HT1080 (cell line): ENCODE measurements around the gene NAV2. TPM values are rescaled to one million over a fixed set of nuclear protein-coding genes. Genes with fewer than 3 reads are reported as not detected.

Experiments
- DNase-seq: peaks from one replicate; pipeline ENCODE4 v3.0.0-alpha.2; 2015; ENCODE audit warnings: low read depth
- total RNA-seq: library from RNA; depleted of rRNA; stranded (reverse); fragments of >200 nt; shearing (Covaris generic); gene quantifications from 2 replicates; pipeline ENCODE4 v1.2.3, GENCODE V29; 2014

NAV2 gene
- total RNA-seq, 1 experiment from 2014 or later, result 2.2 TPM

DNA sequence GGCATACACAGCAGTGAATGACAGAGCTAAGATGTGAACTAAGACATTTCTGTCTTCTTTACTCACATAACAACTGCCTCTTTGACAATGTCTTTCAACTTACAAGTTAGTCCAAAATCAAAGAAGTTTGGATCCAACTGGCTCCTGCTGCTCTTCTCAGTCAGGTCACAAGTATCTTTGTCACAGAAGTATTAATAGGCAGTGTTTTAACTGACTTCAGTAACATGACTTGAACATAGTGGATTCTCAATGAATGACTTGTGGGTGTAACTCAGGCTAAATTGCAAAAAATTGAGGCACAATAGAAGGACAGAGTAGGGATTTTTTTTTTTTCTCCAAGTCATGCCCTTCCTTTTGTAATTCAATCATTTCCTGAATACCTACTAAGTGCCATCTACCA is 425.0 kb downstream of the NAV2 start:
- DNase-seq, result no peak

DNA sequence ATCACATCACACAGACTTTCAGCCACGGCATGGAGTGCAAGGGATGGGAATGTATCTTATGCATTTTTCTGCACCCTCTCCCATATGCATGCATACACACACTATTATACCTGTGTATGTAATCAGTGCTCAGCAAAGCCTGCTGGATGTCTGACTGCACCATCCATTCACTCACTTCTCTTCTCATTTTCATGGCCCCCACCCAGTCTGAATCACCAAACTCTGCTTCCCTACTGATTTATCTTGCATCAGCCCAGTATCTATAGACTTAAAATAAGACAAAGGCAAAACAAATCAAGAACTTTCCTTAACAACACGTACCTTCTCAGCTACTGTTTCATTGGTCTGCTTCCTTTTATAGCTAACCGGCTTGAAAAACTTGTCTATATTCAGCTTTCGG is 426.1 kb downstream of the NAV2 start:
- no peak for DNase-seq

DNA sequence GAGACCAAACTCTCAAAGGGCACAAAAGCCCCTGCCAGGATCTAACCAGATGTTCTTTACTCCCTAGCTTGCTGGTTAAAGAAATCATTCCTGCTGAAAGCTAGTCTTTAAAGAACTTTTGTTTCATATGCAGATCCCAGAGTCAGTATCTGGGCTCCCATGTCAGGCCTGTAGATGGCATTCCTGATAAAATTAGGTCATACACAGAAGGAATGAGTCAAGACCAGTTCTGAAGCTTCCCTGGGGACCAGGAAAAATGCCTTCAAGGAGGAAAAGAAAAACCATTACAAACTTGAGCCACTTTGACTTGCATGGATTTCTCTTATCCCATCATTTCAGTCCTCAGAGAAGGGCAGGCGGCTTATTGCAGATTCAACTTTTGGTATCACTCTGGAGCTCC is 441.7 kb downstream of the NAV2 start:
- no peak for DNase-seq

DNA sequence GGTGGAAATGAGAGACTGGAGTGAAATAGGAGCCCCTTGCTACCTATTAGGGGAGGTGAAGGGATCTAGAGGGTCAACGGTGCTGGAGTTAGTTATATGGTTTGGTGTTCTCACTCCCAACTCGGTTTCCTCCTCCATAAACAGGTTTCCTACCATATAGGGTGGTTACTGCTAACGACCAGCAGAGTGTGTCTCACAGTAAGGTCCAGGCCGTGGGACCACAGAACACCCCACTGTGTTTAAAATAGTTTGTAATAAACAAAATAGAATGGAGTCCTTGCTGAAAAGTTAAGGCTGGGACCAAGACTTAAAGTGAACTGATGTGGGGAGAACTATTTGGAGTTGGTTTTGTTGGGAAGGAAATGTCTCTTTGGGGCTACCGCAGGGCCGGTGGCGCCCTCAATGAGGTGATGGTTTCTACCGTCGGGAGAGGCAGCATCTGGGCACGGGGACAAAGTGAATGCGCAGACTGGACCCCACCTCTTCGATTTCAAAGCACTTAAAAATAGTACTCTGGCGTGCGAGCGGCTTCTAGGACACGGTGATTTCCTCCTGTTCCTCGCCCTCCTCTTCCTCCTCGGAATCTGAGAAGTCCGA is 443.1 kb downstream of the NAV2 start:
- no peak for DNase-seq

DNA sequence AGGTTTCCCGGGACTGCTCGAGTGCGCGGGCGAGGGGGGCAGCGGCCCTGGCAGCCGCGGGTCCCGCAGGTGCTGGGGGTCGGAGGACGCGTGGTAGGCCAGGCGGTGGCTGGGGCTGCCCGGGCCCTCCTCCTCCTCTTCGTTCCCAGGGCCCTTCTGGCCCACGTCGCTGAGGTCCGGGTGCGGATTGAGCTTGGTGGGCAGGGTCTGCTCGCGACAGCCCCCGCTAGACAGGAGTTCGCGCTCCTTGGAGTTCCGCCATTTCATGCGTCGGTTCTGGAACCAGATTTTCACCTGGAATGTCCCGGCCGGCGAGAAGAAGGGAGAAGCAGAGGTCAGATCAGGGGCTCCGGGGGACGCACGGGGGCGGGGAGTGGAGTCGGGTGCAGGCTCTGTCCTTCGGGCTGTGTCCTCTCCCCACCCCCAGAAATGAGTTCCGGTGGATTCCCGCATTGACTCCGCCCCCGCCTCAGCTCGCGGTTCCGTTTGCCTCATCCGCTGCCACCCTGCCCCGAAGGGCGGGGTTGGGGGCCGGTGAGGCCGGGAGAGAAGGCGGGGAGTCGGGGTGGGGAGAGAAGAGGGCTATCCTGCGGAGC is 443.7 kb downstream of the NAV2 start:
- no peak for DNase-seq

DNA sequence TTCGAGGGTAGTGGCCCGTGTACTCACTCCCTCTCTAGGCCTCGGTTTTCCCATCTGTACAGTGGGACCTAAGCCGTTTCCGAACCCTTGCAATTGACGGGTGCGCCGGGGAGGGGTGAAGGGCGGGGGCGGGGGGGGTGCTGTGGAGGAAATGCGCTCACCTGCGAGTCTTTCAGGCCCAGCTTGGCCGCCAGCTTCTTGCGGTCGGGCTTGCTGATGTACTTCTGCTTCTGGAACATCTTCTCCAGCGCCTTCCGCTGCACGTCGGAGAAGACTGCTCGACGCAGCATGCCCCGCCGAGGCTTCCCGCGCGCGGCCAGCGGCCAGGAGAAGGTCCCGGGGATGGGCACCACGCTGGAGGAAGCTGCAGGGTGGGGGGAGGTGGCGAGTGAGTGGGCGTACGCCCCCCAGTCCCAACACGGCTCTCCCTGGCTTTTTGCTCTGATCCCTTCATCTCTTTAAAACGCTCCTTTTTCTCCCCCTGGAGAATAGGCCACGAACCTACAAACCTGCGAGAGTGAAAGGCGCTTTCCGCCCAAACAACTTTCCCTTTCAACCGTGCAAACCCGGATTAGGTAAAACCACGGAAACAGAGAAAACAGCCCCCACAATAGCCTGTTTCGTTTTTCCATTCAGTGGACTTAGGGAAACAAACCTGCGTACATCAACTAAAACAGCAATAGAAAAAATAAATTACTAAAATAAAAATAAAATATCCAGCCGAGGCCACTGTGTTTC is 444.4 kb downstream of the NAV2 start:
- no peak for DNase-seq

DNA sequence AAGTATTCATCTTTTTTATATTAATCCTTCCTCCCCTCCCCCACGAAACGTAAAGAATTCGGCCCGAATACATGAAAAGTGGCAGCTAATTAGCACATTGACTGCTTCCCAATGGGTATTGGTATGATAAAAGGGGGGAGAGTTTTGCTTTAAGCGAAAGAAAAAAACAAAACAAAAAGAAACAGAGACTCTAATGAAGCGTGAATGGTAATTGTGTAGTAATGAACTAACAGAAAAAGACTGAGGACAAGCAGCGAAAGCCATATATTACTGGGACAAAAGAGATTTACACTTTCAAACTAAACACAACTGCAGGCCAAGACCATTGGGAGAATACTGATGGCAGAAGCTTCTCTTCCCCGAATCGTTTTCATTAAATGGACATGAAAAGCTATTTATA is 445.1 kb downstream of the NAV2 start:
- DNase-seq, result no peak

DNA sequence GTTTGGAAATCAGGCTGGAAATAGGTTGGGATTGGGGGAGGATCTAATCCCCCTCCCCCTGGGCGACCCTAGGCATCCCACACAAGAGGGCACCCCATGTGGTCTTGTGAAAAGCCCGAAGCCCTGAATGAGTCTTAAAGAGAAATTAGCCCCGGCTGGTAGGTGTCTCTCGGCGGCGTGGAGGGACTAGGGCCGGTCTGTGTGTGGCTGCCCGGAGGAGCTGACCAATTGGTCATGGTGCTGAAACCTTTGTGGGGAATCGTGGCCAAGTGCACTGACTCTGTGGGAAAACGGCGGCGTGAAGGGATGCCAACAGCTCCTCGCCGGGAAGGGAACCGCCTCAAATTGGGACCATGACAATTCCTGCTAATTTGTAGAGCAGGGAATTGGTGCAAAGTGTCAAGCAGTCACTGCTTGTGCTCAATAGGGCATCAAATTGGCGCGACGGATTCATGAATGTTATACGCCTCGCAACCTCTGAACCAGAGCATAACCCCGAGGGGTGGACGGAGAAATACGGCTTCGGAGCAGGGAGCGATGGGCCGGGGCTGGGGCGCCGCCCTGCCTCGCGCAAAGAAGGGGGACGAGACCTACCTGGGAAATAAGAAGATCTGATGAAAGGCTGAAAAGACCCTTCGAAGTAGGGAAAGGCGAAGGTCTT is 446.1 kb downstream of the NAV2 start:
- DNase-seq, result peak; percentile 48

DNA sequence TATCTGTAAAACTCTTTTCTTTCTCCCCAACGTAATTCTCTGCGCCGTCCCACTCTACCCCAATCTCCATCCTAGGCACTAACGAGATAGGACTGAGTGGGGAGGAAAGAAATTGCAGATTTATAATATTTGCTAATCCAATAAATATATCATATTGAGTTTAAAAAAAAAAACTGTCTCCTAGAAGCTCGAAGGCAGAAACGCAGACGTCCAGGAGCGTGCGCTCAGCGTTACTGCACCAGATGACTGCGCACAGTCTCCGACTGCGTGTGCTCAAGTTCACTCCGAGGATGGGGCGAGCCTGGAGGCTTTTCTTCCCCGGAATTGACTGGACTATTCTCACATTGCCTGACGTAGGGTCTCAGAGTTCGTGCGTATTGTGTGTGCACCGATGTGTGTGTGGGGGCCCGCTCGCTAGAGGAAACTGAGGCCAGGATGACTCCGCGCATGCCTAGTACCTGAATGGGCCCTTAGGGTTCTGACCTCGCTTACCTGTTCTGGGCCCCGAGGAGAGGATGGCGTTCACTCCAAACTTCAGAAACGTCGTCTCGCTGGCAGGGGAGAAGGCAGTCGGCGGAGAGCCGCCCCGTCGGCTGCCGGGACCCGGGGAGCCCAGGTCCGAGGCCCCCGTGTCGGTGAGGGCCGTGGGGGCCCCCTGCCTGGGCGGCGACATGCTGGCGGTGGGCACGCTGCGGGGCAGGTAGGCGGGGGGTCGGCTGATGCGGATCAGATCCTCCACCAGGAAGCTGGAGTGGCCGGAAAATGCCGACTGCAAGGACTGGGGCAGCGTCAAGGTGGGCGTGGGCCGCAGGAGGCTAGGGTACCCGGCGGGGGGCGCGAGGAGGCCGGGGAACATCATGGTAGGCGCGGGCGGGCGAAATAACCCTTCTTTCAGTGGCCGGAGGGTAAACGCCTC is 447.1 kb downstream of the NAV2 start:
- no peak for DNase-seq

DNA sequence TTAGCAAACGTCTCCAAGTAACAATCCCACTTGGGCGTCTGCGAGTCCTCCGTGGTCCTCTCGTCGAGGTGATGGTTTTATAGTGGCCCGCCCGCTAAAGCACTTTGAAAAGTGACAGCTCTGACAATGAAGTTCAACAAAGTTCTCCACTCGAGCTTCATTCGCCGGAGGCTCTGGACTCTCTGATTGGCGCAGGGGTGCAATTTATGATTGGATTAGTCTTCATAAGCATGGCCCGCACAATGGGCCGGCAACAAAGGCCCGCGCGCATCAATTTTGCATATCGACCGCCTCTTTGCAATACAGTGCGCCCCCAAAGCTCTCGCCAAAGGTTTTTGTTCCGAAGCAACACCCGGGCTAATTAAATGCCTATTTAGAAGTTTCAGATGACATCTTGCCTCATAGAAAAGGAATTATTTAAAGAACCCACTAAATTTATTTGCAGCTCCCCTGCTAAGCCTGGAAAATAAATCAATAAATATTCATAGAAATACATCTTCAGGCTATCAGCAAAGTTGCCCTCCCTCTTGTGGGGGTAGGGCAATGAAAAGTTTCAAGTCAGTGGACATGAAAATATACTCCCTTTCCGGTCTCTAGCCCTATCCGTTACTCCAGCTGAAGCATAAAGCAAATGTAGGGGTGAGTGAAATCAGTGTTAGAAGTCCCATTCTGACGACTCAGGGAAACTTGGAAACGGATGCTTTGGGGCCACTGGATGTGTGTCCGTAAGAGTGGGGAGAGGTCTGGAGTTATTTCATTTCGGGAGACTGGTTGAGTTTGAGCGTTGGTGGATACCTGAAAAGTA is 448.0 kb downstream of the NAV2 start, which contains the start of gene DBX1:
TSS of gene DBX1 (minus strand) at position 51 of the 805 bp plus-strand sequence. CDS start 151 bp downstream, outside the sequence.
- DNase-seq, result no peak

DNA sequence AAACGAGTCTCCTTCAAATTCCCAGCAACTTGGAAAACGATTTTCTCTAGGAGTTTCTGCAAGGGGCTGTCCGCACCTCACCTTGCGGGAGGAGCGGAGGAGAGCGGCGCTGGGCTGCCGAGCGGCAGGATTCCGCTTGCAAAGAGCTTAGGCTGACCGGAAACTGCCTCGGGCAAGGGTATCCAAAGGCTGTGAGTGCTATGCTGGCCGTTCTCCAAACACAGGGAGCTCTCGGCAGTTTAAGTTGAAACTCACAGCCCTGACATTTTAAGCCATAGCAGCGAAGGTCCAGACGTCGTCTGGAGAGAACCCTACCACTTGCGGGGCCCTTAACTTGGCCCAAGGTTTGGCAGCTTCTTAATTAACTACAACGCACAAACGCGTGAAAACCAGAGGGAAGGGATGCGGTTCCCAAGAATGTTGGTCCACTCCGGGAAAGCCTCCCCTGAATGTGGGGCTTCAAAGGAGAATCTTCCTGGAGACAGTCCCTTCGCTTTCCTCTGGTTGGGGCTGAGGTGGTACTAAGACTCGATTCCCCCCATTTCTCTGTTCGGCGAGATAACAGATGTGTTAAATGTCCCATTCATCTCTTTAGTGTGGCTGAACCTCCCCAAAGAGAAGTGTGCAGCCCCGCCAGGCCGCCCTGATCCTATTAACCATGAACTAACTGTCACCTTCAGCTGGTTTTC is 448.7 kb downstream of the NAV2 start:
- no peak for DNase-seq

DNA sequence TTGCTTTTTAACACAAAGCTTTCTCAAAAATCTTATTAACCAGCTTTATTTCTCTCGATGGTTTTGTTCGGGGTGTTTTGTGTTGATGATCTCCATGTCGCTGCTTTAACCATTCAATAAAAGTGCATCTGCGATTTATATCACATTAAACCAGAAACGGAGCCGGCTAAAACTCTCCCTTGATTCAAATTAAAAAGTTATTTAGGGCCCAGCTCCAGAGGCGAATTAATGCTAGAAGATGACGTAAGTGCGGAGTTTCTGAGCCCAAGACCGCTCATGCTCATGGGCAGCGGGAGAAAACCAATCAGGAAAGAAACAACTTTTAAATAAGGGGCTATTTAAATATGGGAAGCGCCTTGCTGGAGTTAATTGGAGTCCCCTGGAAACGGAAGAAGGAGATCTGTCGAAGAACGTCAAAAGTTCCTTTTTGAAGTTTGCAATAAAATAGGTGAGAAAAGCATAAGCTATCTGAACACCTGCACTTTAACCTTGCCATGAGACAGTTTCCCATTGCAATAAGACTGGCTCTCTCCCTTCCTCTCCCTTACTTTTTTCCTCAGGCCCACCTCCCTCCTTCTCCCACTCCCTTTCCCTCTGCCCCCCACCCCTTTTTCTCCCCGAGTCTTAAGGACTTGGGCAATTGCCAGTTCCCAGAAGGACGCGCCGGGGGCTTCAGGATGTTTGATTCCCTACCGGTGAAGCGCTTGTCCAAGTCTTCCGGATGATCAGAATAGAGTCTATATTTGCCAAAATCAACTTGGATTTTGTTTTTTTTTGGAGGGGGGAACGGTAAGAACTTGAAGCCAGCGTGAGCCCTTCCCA is 449.5 kb downstream of the NAV2 start:
- DNase-seq, result no peak

DNA sequence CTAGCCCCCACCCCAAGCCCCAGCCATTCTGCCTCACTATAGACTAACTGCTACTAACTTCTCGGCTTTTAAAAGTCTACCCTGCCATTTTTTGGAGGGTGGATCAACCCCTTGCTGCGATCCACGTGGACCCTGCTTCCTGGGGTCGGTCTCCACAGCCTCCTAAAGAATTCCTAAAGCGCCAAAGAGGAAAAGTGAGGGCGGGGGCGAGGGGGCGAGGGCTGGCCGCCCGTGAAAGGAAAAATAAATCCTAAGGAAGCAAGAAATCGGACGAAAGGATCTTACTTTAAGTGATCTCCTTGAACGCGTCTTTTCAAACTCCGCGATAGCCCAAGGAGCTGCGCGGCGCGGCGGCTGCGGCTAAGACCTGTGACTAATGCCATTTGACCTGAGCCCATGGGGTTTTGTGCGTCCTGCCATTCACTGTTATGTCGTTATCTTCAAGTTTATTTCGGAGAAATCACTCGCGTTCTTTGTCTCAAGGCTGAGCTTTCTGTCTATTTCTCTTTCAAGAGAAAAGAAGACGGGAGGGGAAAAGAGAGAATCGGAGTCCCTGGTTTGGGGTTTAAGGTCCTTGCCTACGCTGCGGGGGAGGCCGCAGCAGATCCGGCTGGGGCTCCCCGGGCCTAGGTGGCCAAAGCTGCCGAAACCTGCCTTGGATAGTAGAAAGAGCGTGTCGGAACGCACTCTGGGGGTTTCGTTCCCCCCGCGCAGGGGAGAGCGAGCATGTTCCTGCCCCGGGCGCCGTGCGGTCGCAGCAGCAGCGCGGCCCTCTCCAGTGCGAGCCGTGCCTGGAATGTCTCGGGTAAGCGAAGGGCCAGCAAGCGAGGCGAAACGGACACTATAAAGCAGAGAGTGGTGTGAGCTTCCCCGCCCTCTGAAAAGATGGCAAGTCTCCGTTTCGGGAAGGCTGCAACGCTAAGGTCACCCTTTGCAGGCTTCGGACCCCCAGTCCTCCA is 450.5 kb downstream of the NAV2 start:
- DNase-seq, result no peak

DNA sequence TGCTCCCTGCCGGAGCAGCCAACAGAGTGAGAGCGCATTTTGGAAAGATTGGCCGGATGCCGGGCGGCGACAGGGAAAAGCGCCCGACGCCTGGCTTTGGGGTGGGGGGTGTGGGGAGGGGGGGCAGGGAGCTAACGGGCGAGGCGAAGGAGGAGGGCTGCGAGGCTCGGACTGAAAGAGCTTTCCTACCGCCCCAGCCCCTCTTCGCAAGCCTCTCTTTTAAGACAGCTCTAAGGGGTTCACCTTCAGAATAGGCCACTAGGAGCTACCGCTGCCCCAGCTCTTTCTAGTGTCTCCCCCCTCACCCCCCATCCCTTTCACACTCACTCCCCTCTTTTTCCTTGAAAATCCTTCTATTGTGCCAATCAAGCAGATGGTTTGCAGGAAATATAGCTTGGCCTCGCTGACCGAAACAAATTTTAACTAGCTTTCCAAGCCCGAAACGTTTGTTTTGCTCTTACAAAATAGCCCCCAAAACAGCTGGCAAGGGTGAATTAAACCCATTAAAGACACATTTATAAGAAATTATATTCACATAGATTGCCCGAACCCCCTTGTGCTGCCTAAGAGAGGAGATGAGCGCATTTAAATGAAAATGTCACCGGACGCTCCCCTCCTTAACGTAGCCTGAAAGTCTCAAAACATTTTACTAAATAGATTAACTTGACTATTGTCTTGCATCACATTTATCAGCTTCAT is 451.3 kb downstream of the NAV2 start:
- no peak for DNase-seq
